HFFc6 (cell line): ENCODE data around the gene KRT73. TPM values are rescaled to one million over a fixed set of nuclear protein-coding genes. Genes with fewer than 3 reads are reported as not detected.

Experiments used
- DNase-seq: peaks from one replicate; pipeline ENCODE4 v3.0.0-alpha.2; 2018
- H3K27ac Mint-ChIP-seq: 2 replicates; pipeline ENCODE4 v1.8.0; 2020; ENCODE audit warnings: mild to moderate bottlenecking, mixed read lengths
- H3K27me3 Mint-ChIP-seq: 2 replicates; pipeline ENCODE4 v1.8.0; 2021; ENCODE audit warnings: mild to moderate bottlenecking, moderate library complexity, mixed read lengths; ENCODE audit not compliant: insufficient read depth
- H3K36me3 Mint-ChIP-seq: 2 replicates; pipeline ENCODE4 v1.8.0; 2021; ENCODE audit warnings: low read depth, mixed read lengths
- H3K4me1 Mint-ChIP-seq: 2 replicates; pipeline ENCODE4 v1.8.0; 2020; ENCODE audit warnings: low read depth, mixed read lengths
- H3K4me3 Mint-ChIP-seq: 2 replicates; pipeline ENCODE4 v1.8.0; 2020; ENCODE audit warnings: mild to moderate bottlenecking, moderate library complexity, mixed read lengths
- H3K9me3 Mint-ChIP-seq: 2 replicates; pipeline ENCODE4 v1.8.0; 2020; ENCODE audit warnings: mild to moderate bottlenecking, mixed read lengths
- long read RNA-seq: library from polyadenylated mRNA; unstranded; transcript quantifications from one replicate; pipeline ENCODE4 v2.0.0, GENCODE V29; 2019
- total RNA-seq, 6 experiments: library from RNA; stranded (reverse); fragmentation: NEBNext Ultra II Directional; extraction: Animal tissue kit (Norgen Biotek cat#: 25700); gene quantifications; 2 replicates in 1 of 6; 3 replicates in 5 of 6; pipeline ENCODE4 v1.2.3, GENCODE V29; 2021
- TF ChIP-seq, protein P1 (sequence below): fragments of 200-600 bp; sonication (generic); IDR thresholded peaks from 2 replicates; pipeline ENCODE4 v1.5.0; 2021; ENCODE audit warnings: antibody characterized with exemption, mild to moderate bottlenecking

The KRT73 gene
- total RNA-seq, result not detected
- long read RNA-seq, result 0 reads

- H3K4me1 Mint-ChIP-seq, result no peaks in the 10 kb centered on the region
- no peak within 1 kb of the TSS for H3K27ac Mint-ChIP-seq
- DNase-seq, result no peak
- H3K27me3 Mint-ChIP-seq, result peaks cover 36% of the 10 kb centered on the region
- H3K36me3 Mint-ChIP-seq, result no peaks in the 10 kb centered on the region
- TF ChIP-seq, protein P1, sequence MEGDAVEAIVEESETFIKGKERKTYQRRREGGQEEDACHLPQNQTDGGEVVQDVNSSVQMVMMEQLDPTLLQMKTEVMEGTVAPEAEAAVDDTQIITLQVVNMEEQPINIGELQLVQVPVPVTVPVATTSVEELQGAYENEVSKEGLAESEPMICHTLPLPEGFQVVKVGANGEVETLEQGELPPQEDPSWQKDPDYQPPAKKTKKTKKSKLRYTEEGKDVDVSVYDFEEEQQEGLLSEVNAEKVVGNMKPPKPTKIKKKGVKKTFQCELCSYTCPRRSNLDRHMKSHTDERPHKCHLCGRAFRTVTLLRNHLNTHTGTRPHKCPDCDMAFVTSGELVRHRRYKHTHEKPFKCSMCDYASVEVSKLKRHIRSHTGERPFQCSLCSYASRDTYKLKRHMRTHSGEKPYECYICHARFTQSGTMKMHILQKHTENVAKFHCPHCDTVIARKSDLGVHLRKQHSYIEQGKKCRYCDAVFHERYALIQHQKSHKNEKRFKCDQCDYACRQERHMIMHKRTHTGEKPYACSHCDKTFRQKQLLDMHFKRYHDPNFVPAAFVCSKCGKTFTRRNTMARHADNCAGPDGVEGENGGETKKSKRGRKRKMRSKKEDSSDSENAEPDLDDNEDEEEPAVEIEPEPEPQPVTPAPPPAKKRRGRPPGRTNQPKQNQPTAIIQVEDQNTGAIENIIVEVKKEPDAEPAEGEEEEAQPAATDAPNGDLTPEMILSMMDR, result no peak
- no peak within 1 kb of the TSS for H3K4me3 Mint-ChIP-seq
- no peaks in the 10 kb centered on the region for H3K9me3 Mint-ChIP-seq
Observed at GRCh38 chr12:52618216-52618615, at the start of gene KRT73. KRT73 (minus strand) TSS chr12:52618559; CDS start chr12:52618524, 35 bp downstream.

DNA sequence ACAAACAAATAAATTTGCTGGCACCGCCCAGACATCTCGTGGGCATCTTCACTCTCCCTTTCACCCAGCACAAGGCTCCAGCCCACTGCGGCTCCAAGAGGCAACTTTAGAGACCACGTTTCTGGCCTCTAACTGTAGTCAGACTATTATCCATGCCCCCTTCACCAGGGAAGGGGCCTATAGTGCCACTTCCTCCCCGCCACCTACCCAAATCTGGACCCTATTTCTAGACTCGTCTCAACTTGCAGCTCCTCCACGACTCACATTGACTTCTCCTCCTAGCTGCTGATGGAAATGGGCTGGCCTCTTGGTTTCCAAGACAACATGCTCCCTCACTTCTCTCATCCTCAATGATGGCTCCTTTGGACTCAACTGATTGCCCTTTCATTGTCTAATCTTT, 49.6 kb upstream of the KRT73 start:
- Mint-ChIP-seq H3K4me3 (no peak overlapping the region), H3K9me3 (no peaks in the 10 kb centered on the region), H3K27ac (no peak overlapping the region), H3K36me3 (no peaks in the 10 kb centered on the region), H3K27me3 (peaks cover 43% of the 10 kb centered on the region), H3K4me1 (no peaks in the 10 kb centered on the region)
- no peak for DNase-seq
- TF ChIP-seq, protein P1, result no peak

DNA sequence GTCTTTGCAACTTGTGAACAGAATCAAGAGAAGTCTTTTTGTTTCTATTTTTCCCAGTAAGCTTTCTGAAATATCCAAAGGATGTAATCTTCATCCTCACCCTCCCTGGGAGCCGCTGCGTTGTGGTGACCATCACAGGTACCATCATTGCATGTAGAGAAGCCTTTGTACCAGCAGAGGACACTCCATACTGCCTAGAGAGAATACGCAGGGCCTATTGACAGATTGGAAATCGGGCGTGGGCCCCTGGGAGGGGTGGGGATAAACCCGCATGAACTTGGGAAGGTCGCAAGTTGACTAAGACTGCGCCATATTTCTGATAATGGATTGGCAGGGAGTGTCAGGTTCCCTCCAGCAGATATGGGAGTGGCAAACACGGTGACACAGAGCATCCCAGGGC, 49.1 kb upstream of the KRT73 start:
- Mint-ChIP-seq H3K27me3 (peaks cover 47% of the 10 kb centered on the region), H3K4me3 (no peak overlapping the region), H3K4me1 (no peaks in the 10 kb centered on the region), H3K9me3 (no peaks in the 10 kb centered on the region), H3K36me3 (no peaks in the 10 kb centered on the region), H3K27ac (no peak overlapping the region)
- TF ChIP-seq, protein P1, result peak; percentile 61
- no peak for DNase-seq

DNA sequence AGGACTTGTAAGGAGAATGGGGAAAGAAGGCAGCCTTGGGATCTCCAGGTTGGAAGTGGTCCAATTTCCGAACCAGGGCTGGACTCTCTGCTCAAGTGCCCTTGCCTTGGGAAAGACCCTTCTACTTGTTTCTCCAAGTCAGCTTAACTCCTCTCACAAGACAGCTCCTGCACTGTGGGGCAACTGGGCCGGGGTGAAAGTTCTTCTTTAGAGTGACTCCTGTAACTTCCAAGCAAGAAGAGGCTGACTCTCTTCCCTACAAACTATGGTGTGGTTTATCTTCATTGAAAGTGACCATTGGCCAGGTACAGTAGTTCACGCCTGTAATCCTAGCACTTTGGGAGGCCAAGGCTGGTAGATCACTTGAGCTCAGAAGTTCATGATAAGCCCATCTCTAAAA, 48.1 kb upstream of the KRT73 start:
- Mint-ChIP-seq H3K9me3 (no peaks in the 10 kb centered on the region), H3K27me3 (peaks cover 52% of the 10 kb centered on the region), H3K4me1 (no peaks in the 10 kb centered on the region), H3K27ac (no peak overlapping the region), H3K36me3 (no peaks in the 10 kb centered on the region), H3K4me3 (no peak overlapping the region)
- no peak for DNase-seq
- TF ChIP-seq, protein P1, result no peak

GRCh38 chr12:52663420-52663819, 45.1 kb upstream of the KRT73 start:
- TF ChIP-seq, protein P1, result no peak
- Mint-ChIP-seq H3K27me3 (peaks cover 65% of the 10 kb centered on the region), H3K9me3 (no peaks in the 10 kb centered on the region), H3K4me1 (no peaks in the 10 kb centered on the region), H3K4me3 (no peak overlapping the region), H3K27ac (no peak overlapping the region), H3K36me3 (no peaks in the 10 kb centered on the region)
- no peak for DNase-seq

- Mint-ChIP-seq H3K27me3 (peaks cover 62% of the 10 kb centered on the region), H3K4me1 (no peaks in the 10 kb centered on the region), H3K27ac (no peak overlapping the region), H3K36me3 (no peaks in the 10 kb centered on the region), H3K9me3 (no peaks in the 10 kb centered on the region), H3K4me3 (no peak overlapping the region)
- TF ChIP-seq, protein P1, result no peak
- DNase-seq, result no peak
Observed at GRCh38 chr12:52662918-52663229, 44.5 kb upstream of the KRT73 start.
